Naive B cell (primary cell): ENCODE measurements around the gene TET3. TPM values are rescaled to one million over a fixed set of nuclear protein-coding genes. Genes with fewer than 3 reads are reported as not detected.
A peak's percentile ranks its signal among the peaks of the same experiment; 100 is the strongest.

Experiments
- ATAC-seq, 2 donors: fragments of 150-1000 bp; cut with Tn5 transposase; 2 replicates each; pipeline ENCODE4 v1.10.0; 2021; ENCODE audit warnings: low read depth in 2 of 2, mild to moderate bottlenecking in 2 of 2, moderate library complexity in 2 of 2
- DNase-seq: peaks from one replicate; pipeline ENCODE4 v3.0.0; 2022
- H3K27ac Mint-ChIP-seq, 6 donors: one replicate each; pipeline ENCODE4 v1.8.0; 2020 to 2022; ENCODE audit warnings: mild to moderate bottlenecking in 6 of 6, mixed read lengths in 6 of 6, moderate library complexity in 5 of 6, inconsistent platforms in 2 of 6
- H3K27me3 Mint-ChIP-seq, 3 donors: one replicate each; pipeline ENCODE4 v1.8.0; 2021 to 2022; ENCODE audit warnings: mixed read lengths in 3 of 3, mild to moderate bottlenecking in 1 of 3
- H3K36me3 Mint-ChIP-seq, 2 donors: one replicate each; pipeline ENCODE4 v1.8.0; 2020 to 2022; ENCODE audit warnings: mixed read lengths in 2 of 2, inconsistent platforms in 1 of 2, mild to moderate bottlenecking in 1 of 2
- H3K4me1 Mint-ChIP-seq, 3 donors: one replicate each; pipeline ENCODE4 v1.8.0; 2020 to 2022; ENCODE audit warnings: mixed read lengths in 3 of 3, inconsistent platforms in 1 of 3, mild to moderate bottlenecking in 1 of 3, moderate library complexity in 1 of 3
- H3K4me3 Mint-ChIP-seq, 8 donors: one replicate each; pipeline ENCODE4 v1.8.0; 2020 to 2022; ENCODE audit warnings: mild to moderate bottlenecking in 8 of 8, mixed read lengths in 8 of 8, moderate library complexity in 8 of 8, inconsistent platforms in 2 of 8
- H3K9me3 Mint-ChIP-seq, 7 donors: one replicate each; pipeline ENCODE4 v1.8.0; 2020 to 2022; ENCODE audit warnings: mixed read lengths in 7 of 7, mild to moderate bottlenecking in 5 of 7, inconsistent platforms in 2 of 7, moderate library complexity in 1 of 7
- polyA plus RNA-seq, 6 donors: library from polyadenylated mRNA; unstranded; fragments of 300-500 nt; fragmentation: Illumina TruSeq; gene quantifications; one replicate each; pipeline ENCODE4 v1.2.3, GENCODE V29; 2021; ENCODE audit warnings: low read depth in 6 of 6

Gene TET3
- polyA plus RNA-seq, 6 donors from 2014 or later = 0.03 to 1.2 (median 0.53) TPM

DNA sequence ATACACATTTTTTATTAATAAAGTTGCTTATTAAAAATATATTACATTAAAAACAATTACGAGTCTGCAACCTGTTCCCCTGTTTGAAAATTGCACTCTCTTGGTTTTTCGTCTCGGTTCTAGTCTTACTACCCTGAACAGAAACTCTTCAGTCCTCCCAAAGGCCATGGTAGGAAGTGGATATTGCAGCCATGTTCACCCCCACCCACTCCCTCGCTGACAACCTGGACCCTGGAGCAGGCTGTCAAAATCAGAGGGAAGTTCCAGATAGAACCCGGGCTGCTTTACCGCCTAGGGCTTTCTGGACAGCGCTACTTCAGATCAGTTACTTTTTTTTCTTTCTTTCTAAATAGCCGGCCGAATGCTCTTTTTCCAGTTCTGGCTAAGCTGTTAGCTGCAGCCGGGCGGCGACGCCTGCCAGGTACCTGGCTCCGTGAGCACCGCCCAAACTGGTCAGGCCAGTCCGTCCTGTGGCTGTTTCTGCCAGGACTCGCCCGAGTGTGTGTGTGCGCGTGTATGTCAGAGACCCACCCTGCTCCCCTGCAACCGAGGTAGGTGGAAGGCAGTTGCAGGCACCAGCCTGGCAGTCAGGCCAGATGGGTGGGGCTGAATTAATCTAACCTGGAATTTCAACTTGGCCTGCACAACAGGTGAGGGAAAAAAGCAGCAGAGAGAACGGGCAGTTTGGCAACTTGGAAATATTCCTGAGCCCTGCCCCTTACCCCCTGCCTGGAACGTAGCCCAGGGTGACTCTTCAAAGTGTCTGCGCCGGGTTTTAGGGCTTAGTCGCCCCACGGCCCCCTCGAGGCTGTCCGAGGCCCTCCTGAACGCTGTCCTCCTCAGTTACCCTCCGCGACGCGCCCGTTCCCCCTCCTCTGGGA, 1.1 kb upstream of the TET3 start:
- Mint-ChIP-seq H3K27me3 (peaks cover 9 to 20% (median 15%) of the 10 kb centered on the region in 3 donors), H3K36me3 (no peaks in the 10 kb centered on the region), H3K9me3 (no peaks in the 10 kb centered on the region), H3K4me1 (peaks cover 66 to 78% (median 72%) of the 10 kb centered on the region in 3 donors), H3K4me3 (peak overlapping the region; percentile 78 to 94 (median 89)), H3K27ac (peak overlapping the region; percentile 72 to 96 (median 90))
- DNase-seq = no peak
- ATAC-seq = no peak

DNA sequence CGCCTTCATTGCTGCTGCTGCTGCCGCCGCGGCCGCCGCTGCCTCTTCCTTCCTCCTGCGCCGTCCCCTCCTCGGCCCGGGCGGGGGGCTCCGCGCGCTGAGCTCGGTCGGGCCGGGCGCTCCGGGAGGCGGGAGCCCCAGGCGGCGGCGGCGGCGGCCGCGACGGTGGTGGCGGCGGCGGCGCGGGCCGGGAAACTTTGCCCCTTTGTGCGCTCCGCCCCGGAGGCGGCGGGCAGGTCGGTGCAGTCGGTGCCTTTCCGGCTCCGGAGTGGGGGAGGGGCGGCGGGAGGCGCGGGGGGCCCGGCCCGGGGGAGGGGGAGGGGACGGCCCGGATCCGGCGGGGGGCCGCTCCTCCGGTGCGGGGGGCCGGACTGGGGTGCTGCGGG, 205 bp downstream of the TET3 start:
- ATAC-seq (peak; percentile 20 to 23), DNase-seq (no peak)
- no peaks in the 10 kb centered on the region for H3K9me3 Mint-ChIP-seq
- peaks cover 66 to 79% (median 73%) of the 10 kb centered on the region in 3 donors for H3K4me1 Mint-ChIP-seq
- H3K36me3 Mint-ChIP-seq = peaks cover 9% of the 10 kb centered on the region in 2 donors
- H3K4me3 Mint-ChIP-seq = peak overlapping the region in 4 of 8 donors; percentile 26 to 89 (median 45)
- H3K27ac Mint-ChIP-seq = peak overlapping the region in 1 of 6 donors; percentile 96
- peaks cover 9 to 12% (median 12%) of the 10 kb centered on the region in 3 donors for H3K27me3 Mint-ChIP-seq

DNA sequence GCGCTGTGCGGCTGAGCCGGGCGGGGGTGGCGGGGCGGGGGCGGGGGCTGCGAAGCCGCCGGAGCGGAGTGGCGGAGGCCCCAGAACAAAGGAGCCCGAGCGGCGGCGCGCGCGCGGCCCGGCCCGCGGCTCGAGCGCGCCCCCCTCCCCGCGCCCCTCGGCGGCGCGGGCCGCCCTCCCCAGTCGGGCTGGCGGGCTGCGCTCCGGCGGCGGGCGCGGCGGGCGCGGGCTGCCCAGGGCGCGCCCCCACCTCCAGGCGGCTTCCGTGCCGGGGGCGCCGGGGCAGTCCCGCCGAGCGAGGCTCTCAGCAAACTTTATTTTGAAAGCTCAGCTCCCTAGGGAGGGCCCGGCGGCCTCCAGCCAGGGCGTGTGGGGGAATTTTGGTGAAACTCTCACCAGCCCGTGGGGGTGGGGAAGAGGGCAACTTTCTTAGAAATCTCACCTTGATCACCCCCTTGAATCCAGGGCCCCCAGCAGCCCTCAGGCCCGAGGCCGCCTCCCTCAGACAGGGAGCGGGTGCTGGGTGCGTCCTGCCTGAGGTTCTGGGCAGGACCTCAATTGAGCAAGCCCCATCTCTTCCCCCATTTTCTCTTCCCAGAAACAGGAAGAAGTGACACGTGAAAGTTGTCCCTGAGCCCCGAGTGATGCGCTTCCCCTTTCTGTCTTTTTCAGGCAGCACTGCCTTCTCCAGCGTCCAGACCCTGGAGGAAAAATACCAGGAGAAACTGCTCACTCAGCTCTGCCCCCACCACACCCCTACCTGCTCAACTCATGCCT, 786 bp downstream of the TET3 start:
- peak overlapping the region; percentile 18 to 96 (median 95) for H3K27ac Mint-ChIP-seq
- peak; percentile 87 for DNase-seq
- peak overlapping the region; percentile 78 to 93 (median 89) for H3K4me3 Mint-ChIP-seq
- H3K9me3 Mint-ChIP-seq = peaks cover 0 to 3% (median 0%) of the 10 kb centered on the region in 7 donors
- H3K4me1 Mint-ChIP-seq = peaks cover 66 to 79% (median 76%) of the 10 kb centered on the region in 3 donors
- ATAC-seq = peak; percentile 68 to 71
- H3K27me3 Mint-ChIP-seq = peaks cover 8 to 10% (median 9%) of the 10 kb centered on the region in 3 donors
- H3K36me3 Mint-ChIP-seq = peaks cover 14% of the 10 kb centered on the region in 2 donors

DNA sequence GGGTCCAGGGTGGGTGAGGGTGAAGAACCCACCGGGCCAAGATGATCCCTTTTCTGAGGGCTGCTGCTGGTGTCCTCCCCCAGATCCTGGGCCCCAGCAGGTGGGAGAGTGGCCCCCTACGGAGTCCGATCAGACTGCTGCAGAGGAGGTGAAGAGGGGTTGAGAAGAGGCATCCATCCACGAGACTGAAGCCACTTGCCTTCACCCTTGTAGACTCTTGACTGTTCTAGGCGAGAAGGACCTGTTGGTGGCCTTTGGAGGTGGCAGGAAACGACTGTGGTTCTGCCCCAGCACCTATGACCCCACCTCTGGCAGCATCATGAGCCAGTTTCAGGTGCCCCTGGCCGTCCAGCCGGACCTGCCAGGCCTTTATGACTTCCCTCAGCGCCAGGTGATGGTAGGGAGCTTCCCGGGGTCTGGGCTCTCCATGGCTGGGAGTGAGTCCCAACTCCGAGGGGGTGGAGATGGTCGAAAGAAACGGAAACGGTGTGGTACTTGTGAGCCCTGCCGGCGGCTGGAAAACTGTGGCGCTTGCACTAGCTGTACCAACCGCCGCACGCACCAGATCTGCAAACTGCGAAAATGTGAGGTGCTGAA, 1.5 kb downstream of the TET3 start:
- Mint-ChIP-seq H3K27me3 (peaks cover 1 to 3% (median 3%) of the 10 kb centered on the region in 3 donors), H3K27ac (peak overlapping the region; percentile 62 to 96 (median 95)), H3K36me3 (peaks cover 20% of the 10 kb centered on the region in 2 donors), H3K4me1 (peaks cover 63 to 75% (median 74%) of the 10 kb centered on the region in 3 donors), H3K9me3 (peaks cover 0 to 6% (median 0%) of the 10 kb centered on the region in 7 donors), H3K4me3 (peak overlapping the region; percentile 78 to 93 (median 89))
- no peak for DNase-seq
- no peak for ATAC-seq

DNA sequence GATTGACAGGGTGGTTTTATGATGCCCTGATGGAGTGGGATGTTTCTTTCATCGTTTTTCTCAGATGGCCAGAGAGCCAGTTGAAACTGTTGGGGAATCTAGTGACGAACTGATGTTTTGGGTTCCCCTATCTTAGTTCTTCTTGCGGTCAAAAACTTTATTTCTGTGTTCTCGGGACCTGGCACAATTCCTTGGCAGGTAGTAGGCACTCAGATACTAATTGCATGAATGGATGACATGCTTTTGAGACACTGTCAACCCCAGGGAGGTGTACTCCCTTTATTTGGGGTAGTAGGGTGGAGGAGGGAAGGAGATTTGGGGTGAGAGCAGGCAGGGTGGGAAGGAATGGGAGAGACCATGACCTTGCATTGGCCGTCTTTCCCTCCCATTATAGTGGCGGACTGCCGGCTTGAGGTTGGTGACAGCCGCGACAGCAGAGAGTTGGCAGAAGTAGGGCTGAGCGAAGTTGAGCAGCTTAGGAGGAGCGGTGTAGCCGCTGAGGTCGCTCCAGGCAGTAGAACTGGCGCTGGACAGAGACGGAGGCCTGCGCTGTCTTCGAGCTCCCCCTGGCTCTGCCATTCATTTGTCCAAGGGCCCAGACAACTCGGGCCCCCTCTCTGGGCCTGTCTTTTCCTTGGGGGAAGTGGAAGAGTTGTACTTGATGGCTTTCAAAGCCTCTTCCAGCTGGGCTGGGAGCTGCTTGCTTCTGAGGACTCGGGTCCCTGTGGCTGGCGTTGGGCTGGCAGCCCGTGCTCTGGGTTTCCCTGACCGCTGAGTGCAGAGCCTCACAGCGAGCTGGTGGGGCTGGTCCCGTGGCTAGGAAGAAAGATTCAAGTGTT, 2.6 kb downstream of the TET3 start:
- no peak for ATAC-seq
- Mint-ChIP-seq H3K36me3 (peaks cover 24 to 27% of the 10 kb centered on the region in 2 donors), H3K27ac (peak overlapping the region; percentile 23 to 96 (median 65)), H3K27me3 (no peaks in the 10 kb centered on the region), H3K9me3 (peaks cover 0 to 10% (median 3%) of the 10 kb centered on the region in 7 donors), H3K4me1 (peaks cover 62 to 76% (median 76%) of the 10 kb centered on the region in 3 donors), H3K4me3 (peak overlapping the region; percentile 78 to 93 (median 89))
- no peak for DNase-seq

DNA sequence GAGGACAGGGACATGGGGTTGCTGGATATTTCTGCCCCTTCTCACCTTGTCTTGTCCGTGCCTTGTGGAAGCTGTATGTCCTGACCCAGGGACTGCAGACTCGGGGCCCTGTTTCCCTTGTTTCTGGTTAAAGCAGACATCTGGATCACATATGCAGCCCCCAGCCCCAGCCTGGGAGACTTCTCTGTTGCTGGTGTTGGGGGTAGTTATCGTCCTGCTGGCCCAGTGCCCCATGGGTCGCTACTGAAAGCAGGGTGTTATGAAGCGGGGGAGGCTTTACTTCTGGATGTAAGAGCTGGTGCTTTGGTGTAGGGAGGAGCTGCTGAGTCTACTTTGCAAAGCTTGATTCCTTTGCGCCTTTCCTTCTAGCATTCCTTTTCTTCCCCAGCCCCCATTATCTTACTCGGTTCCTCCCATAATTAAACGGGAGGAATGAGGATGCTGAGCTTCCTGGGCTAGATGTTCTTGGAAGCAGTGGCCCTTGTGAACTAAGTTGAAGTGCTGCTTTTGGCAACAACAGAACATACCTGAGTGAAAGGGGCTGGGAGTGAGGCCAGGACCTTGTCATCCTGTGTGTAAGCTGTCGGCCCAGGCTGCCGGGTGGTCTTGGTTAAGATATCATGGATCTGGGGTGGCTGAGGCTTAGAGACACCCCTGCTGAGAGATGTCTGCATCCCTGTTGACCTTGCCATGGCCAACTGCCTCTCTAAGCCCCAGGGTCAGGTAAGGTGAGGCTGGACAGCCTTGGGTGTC, 3.4 kb downstream of the TET3 start:
- H3K27ac Mint-ChIP-seq = peak overlapping the region in 5 of 6 donors; percentile 49 to 96 (median 80)
- H3K4me1 Mint-ChIP-seq = peaks cover 56 to 81% (median 80%) of the 10 kb centered on the region in 3 donors
- ATAC-seq (no peak), DNase-seq (no peak)
- H3K9me3 Mint-ChIP-seq = peaks cover 0 to 10% (median 3%) of the 10 kb centered on the region in 7 donors
- H3K27me3 Mint-ChIP-seq = no peaks in the 10 kb centered on the region
- H3K4me3 Mint-ChIP-seq = peak overlapping the region; percentile 78 to 93 (median 89)
- peaks cover 24 to 27% of the 10 kb centered on the region in 2 donors for H3K36me3 Mint-ChIP-seq

DNA sequence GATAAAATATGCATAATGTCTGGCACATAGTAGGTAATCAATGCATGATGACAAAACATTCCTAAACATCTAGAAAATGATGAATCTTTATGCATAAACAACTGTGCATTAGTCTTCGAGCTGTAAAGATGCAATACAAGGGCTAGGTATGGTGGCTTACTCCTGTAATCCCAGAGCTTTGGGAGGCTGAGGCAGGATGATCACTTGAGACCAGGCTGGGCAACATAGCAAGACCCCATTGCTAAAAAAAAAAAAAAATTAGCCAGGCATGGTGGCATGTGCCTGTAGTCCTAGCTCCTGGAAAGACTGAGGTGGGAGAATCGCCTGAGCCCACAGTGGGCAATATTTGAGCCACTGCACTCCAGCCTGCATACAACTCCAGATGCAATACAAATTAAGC, 5.3 kb downstream of the TET3 start:
- no peak for ATAC-seq
- no peak for DNase-seq
- peaks cover 24 to 27% of the 10 kb centered on the region in 2 donors for H3K36me3 Mint-ChIP-seq
- peak overlapping the region in 2 of 6 donors; percentile 6 to 31 for H3K27ac Mint-ChIP-seq
- peaks cover 0 to 10% (median 3%) of the 10 kb centered on the region in 7 donors for H3K9me3 Mint-ChIP-seq
- H3K27me3 Mint-ChIP-seq = no peaks in the 10 kb centered on the region
- peaks cover 61 to 91% (median 85%) of the 10 kb centered on the region in 3 donors for H3K4me1 Mint-ChIP-seq
- peak overlapping the region in 2 of 8 donors; percentile 66 to 72 for H3K4me3 Mint-ChIP-seq

DNA sequence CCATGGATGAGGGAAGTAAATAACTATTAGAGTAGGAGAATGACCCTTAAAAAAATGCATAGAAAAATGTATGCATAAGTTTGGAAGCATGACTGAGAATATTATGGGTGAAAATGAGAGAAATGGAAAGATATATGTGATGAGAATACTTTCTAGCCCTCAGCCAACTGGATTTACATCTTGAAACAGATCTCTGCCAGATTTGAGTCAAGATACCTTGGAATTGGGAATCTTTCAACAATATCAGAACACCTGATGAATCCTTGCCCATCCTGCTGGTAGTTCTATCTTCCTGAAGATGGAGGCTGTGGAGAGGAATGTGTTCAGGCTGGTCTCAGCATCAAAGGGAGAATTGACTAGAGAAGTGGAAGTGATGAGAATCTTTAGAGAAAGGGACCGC, 5.8 kb downstream of the TET3 start:
- Mint-ChIP-seq H3K36me3 (peaks cover 24 to 27% of the 10 kb centered on the region in 2 donors), H3K4me1 (peaks cover 61 to 95% (median 83%) of the 10 kb centered on the region in 3 donors), H3K9me3 (peaks cover 0 to 10% (median 3%) of the 10 kb centered on the region in 7 donors), H3K27ac (peak overlapping the region in 2 of 6 donors; percentile 6 to 55), H3K4me3 (peak overlapping the region in 2 of 8 donors; percentile 13 to 72), H3K27me3 (no peaks in the 10 kb centered on the region)
- ATAC-seq = no peak
- no peak for DNase-seq

DNA sequence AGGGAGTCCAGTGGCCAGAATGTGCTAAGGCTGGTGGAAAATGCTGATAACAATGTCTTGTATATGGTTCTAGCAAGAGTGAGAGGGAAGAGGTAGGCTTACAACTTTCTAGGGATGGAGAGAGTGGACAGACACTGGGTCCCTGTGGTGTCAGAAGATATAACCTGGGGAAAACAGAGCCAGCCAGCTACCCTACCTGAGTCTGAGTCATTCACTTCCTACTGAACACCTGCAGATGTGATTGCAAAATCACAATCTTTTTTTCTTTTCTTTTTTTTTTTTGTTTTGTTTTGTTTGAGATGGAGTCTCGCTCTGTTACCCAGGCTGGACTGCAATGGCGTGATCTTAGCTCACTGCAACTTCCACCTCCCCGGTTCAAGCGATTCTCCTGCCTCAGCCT, 7.3 kb downstream of the TET3 start:
- peaks cover 24 to 27% of the 10 kb centered on the region in 2 donors for H3K36me3 Mint-ChIP-seq
- peak overlapping the region in 5 of 6 donors; percentile 11 to 89 (median 65) for H3K27ac Mint-ChIP-seq
- H3K9me3 Mint-ChIP-seq = peaks cover 0 to 10% (median 3%) of the 10 kb centered on the region in 7 donors

DNA sequence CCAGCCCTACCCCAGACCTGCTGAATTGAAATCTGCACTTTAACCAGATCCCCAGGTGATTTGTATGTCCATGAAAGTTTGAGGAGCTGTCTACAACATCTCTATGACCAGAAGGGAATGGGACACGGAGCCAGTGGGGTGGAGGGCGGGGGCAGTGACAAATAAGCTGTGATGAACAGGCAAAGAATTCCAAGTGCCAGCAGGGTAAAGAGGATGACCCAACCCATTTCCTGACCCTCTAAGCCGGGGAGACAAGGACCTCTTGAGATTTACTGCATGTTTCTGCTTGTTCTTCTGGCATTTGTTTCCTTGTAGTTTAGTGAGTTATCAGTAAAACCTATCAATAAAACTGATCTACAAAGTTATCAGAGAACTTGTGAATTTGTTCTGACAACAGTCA, 8.7 kb downstream of the TET3 start:
- peaks cover 60 to 94% (median 71%) of the 10 kb centered on the region in 3 donors for H3K4me1 Mint-ChIP-seq
- H3K36me3 Mint-ChIP-seq = peaks cover 24 to 27% of the 10 kb centered on the region in 2 donors

More for the DNA sequence above, 7.3 kb downstream of the TET3 start:
- Mint-ChIP-seq H3K4me1 (peaks cover 60 to 94% (median 71%) of the 10 kb centered on the region in 3 donors), H3K4me3 (peak overlapping the region in 4 of 8 donors; percentile 9 to 60 (median 27)), H3K27me3 (no peaks in the 10 kb centered on the region)
- DNase-seq (no peak), ATAC-seq (no peak)

DNA sequence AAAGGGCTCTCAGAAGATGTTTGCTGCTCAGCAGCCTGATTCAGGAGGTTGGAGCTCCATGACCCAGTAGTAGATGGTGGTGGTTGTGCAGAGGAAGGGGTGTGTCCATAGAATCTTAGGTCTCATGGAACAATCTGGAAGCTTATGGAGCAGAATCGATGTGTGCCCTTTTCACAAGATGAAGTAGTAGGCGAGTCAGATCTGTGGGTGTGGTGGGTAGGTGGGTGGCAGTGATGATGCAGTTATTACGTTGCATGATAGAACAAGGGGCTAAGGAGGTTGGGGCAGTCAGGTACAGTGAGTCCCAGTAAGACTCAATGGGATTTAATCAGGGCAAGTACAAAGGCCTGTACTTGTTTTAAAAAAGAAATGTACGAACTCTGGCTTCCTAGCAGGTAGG, 9.1 kb downstream of the TET3 start:
- H3K4me3 Mint-ChIP-seq = no peak overlapping the region
- H3K9me3 Mint-ChIP-seq = peaks cover 0 to 10% (median 3%) of the 10 kb centered on the region in 7 donors
- DNase-seq (no peak), ATAC-seq (no peak)
- H3K27ac Mint-ChIP-seq = peak overlapping the region in 3 of 6 donors; percentile 32 to 78 (median 68)
- no peaks in the 10 kb centered on the region for H3K27me3 Mint-ChIP-seq
- H3K36me3 Mint-ChIP-seq = peaks cover 24 to 27% of the 10 kb centered on the region in 2 donors
- H3K4me1 Mint-ChIP-seq = peaks cover 60 to 94% (median 71%) of the 10 kb centered on the region in 3 donors

More for the DNA sequence above, 8.7 kb downstream of the TET3 start:
- H3K9me3 Mint-ChIP-seq = peaks cover 0 to 10% (median 3%) of the 10 kb centered on the region in 7 donors
- peak overlapping the region in 4 of 6 donors; percentile 54 to 78 (median 72) for H3K27ac Mint-ChIP-seq
- DNase-seq = no peak
- no peak overlapping the region for H3K4me3 Mint-ChIP-seq
- ATAC-seq = no peak
- H3K27me3 Mint-ChIP-seq = no peaks in the 10 kb centered on the region
